Epithelial cell of proximal tubule (primary cell): ENCODE results near the gene WNT16. TPM values are rescaled to one million over a fixed set of nuclear protein-coding genes. Genes with fewer than 3 reads are reported as not detected.
"Not testable (repeated sequence)": the region's sequence is repeated elsewhere in the genome, so short reads cannot be mapped to it uniquely, and the experiment has no call there.

Experiments
- DNase-seq: peaks from one replicate; pipeline ENCODE4 v3.0.0-alpha.2; 2011; ENCODE audit warnings: low read depth
- H3K4me3 ChIP-seq: 2 replicates; pipeline ENCODE4 v1.5.1; 2011; ENCODE audit warnings: low read depth, mild to moderate bottlenecking, low read length
- CTCF ChIP-seq: conservative IDR thresholded peaks from 2 replicates; pipeline ENCODE4 v1.5.1; 2012; ENCODE audit warnings: low read depth, mild to moderate bottlenecking, low read length
- total RNA-seq: library from RNA; depleted of rRNA; stranded (reverse); fragments of >200 nt; gene quantifications from 2 replicates; pipeline ENCODE4 v1.2.3, GENCODE V29; 2015

WNT16 gene
- total RNA-seq, 1 donor from 2014 or later: not detected

GRCh38 chr7:121286186-121286585 lies 42.6 kb upstream of the WNT16 start:
- H3K4me3 ChIP-seq: no peak overlapping the region
- DNase-seq: no peak
- TF ChIP-seq CTCF: no peak

GRCh38 chr7:121286742-121287734 lies 41.8 kb upstream of the WNT16 start:
- DNase-seq: no peak
- TF ChIP-seq CTCF: no peak

GRCh38 chr7:121288894-121289293 lies 39.9 kb upstream of the WNT16 start:
- no peak overlapping the region for H3K4me3 ChIP-seq
- DNase-seq: peak; percentile 56
- no peak for TF ChIP-seq CTCF

More at GRCh38 chr7:121286742-121287734, 41.8 kb upstream of the WNT16 start:
- H3K4me3 ChIP-seq: no peak overlapping the region

GRCh38 chr7:121289930-121290329 lies 38.9 kb upstream of the WNT16 start:
- not testable (repeated sequence) for H3K4me3 ChIP-seq, DNase-seq

- no peak for TF ChIP-seq CTCF
- DNase-seq: no peak
- H3K4me3 ChIP-seq: no peak overlapping the region
These were observed 34.3 kb upstream of the WNT16 start for GRCh38 chr7:121294448-121294992.

GRCh38 chr7:121297843-121298242 lies 31.0 kb upstream of the WNT16 start:
- no peak overlapping the region for H3K4me3 ChIP-seq
- no peak for TF ChIP-seq CTCF
- DNase-seq: no peak

- TF ChIP-seq CTCF: no peak
- DNase-seq: no peak
- no peak overlapping the region for H3K4me3 ChIP-seq
These were observed 30.0 kb upstream of the WNT16 start for GRCh38 chr7:121298831-121299239.
